ENCODE data around the gene ABCA10. TPM values are rescaled to one million over a fixed set of nuclear protein-coding genes. Genes with fewer than 3 reads are reported as not detected.
A peak's percentile ranks its signal among the peaks of the same experiment; 100 is the strongest.

Gene ABCA10
- total RNA-seq, 1 donor from 2014 or later: 0.82 TPM

GRCh38 chr17:69227541-69227940, 1.1 kb downstream of the ABCA10 start:
- H3K4me3 Mint-ChIP-seq: no peak overlapping the region
- H3K9me3 Mint-ChIP-seq: peaks cover 5% of the 10 kb centered on the region
- H3K36me3 Mint-ChIP-seq (ENCODE audit: low read depth): peaks cover 12% of the 10 kb centered on the region
- no peak for TF ChIP-seq CTCF (conservative IDR thresholded peaks at IDR 0.05)
- H3K4me1 Mint-ChIP-seq: peaks cover 25% of the 10 kb centered on the region
- peak overlapping the region; percentile 45 for H3K27ac Mint-ChIP-seq (ENCODE audit: unreplicated experiment)
- no peaks in the 10 kb centered on the region for H3K27me3 Mint-ChIP-seq (ENCODE audit: low read depth)
- no peak for DNase-seq (ENCODE audit: low read depth, low spot score)

- peak overlapping the region; percentile 85 for H3K27ac Mint-ChIP-seq (ENCODE audit: unreplicated experiment)
- H3K4me3 Mint-ChIP-seq: no peak overlapping the region
- DNase-seq (ENCODE audit: low read depth, low spot score): no peak
- H3K9me3 Mint-ChIP-seq: no peaks in the 10 kb centered on the region
- H3K4me1 Mint-ChIP-seq: peaks cover 32% of the 10 kb centered on the region
- no peak for TF ChIP-seq CTCF (conservative IDR thresholded peaks at IDR 0.05)
- no peaks in the 10 kb centered on the region for H3K36me3 Mint-ChIP-seq (ENCODE audit: low read depth)
- H3K27me3 Mint-ChIP-seq (ENCODE audit: low read depth): no peaks in the 10 kb centered on the region
Measured at GRCh38 chr17:69223809-69224208, 4.8 kb downstream of the ABCA10 start.

GRCh38 chr17:69222707-69223258, 5.8 kb downstream of the ABCA10 start:
- DNase-seq (ENCODE audit: low read depth, low spot score): no peak
- no peaks in the 10 kb centered on the region for H3K36me3 Mint-ChIP-seq (ENCODE audit: low read depth)
- TF ChIP-seq CTCF (conservative IDR thresholded peaks at IDR 0.05): no peak
- H3K27ac Mint-ChIP-seq (ENCODE audit: unreplicated experiment): no peak overlapping the region
- no peaks in the 10 kb centered on the region for H3K27me3 Mint-ChIP-seq (ENCODE audit: low read depth)
- H3K9me3 Mint-ChIP-seq: no peaks in the 10 kb centered on the region
- peaks cover 23% of the 10 kb centered on the region for H3K4me1 Mint-ChIP-seq
- no peak overlapping the region for H3K4me3 Mint-ChIP-seq

DNA sequence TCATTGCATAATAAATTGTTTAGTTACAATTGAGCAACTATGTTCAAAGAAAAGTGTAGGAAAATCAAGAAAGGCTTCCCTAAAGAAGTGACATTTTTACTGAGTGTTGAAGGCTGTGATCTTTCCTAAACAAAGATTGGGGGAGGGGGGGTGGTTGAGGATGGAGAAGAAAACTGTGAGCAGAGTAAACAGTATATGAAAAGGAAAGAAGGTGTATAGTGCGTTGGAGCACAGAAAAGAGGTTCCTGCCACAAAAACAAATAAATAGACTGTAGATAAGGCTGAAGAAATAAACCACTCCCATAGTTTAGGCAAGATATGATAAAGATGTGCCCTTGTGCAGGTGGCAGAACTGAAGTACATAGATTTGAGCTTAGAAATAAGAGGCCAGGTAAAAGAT, 8.5 kb downstream of the ABCA10 start:
- peaks cover 17% of the 10 kb centered on the region for H3K4me1 Mint-ChIP-seq
- no peak overlapping the region for H3K27ac Mint-ChIP-seq (ENCODE audit: unreplicated experiment)
- H3K36me3 Mint-ChIP-seq (ENCODE audit: low read depth): no peaks in the 10 kb centered on the region
- no peak for TF ChIP-seq CTCF (conservative IDR thresholded peaks at IDR 0.05)
- no peak overlapping the region for H3K4me3 Mint-ChIP-seq
- H3K9me3 Mint-ChIP-seq: no peaks in the 10 kb centered on the region
- H3K27me3 Mint-ChIP-seq (ENCODE audit: low read depth): no peaks in the 10 kb centered on the region
- no peak for DNase-seq (ENCODE audit: low read depth, low spot score)

DNA sequence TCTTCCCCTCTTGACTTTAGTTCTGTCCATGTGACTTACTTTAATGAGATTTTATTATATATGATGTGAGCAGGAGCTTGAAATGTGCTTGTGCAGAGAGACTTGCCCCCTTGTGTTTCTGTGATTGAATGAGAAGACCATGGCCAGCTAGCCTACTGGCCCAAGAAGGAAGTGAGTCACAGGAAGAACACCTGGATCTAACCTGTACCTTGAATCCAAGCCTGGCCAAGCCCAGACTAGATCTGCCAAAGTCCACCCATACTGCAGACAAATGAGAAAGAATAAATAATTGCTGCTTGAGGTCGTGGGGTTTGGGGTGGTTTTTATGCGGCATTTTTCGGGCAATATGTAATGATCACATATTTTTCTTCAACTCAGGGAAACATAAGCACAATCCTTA, 9.6 kb downstream of the ABCA10 start:
- H3K27me3 Mint-ChIP-seq (ENCODE audit: low read depth): no peaks in the 10 kb centered on the region

More for the DNA sequence above, 9.6 kb downstream of the ABCA10 start:
- Mint-ChIP-seq H3K36me3 (ENCODE audit: low read depth) (no peaks in the 10 kb centered on the region), H3K27ac (ENCODE audit: unreplicated experiment) (no peak overlapping the region), H3K4me1 (peaks cover 14% of the 10 kb centered on the region), H3K9me3 (no peaks in the 10 kb centered on the region), H3K4me3 (no peak overlapping the region)
- TF ChIP-seq CTCF (conservative IDR thresholded peaks at IDR 0.05): no peak
- DNase-seq (ENCODE audit: low read depth, low spot score): no peak
